ENCODE measurements around the gene KIF6.
"Not testable (repeated sequence)": the region's sequence is repeated elsewhere in the genome, so short reads cannot be mapped to it uniquely, and the experiment has no call there.

The KIF6 gene

GRCh38 chr6:39298061-39298460, 427.1 kb downstream of the KIF6 start:
- H3K4me1 ChIP-seq: peaks cover 0 to 11% (median 4%) of the 10 kb centered on the region in 10 experiments; a peak in 12 of 20 replicates
- H3K4me3 ChIP-seq: no peak overlapping the region
- no peak overlapping the region for H3K4me2 ChIP-seq
- H4K20me1 ChIP-seq: no peaks in the 10 kb centered on the region
- H3K9ac ChIP-seq: no peak overlapping the region
- H3K27me3 ChIP-seq: no peaks in the 10 kb centered on the region
- no peaks in the 10 kb centered on the region for H3K36me3 ChIP-seq
- no peak overlapping the region for H3K27ac ChIP-seq
- no peaks in the 10 kb centered on the region for H3K9me3 ChIP-seq (replicated peaks in 1 of 11)
- no peak for TF ChIP-seq Cebpa-rat (IDR thresholded peaks at IDR 0.05)

GRCh38 chr6:39296745-39297640, 428.2 kb downstream of the KIF6 start:
- TF ChIP-seq Cebpa-rat (IDR thresholded peaks at IDR 0.05): no peak
- no peaks in the 10 kb centered on the region for H3K36me3 ChIP-seq
- H3K27me3 ChIP-seq: no peaks in the 10 kb centered on the region
- no peak overlapping the region for H3K27ac ChIP-seq
- H3K9me3 ChIP-seq (replicated peaks in 1 of 11): no peaks in the 10 kb centered on the region
- no peaks in the 10 kb centered on the region for H4K20me1 ChIP-seq
- no peak overlapping the region for H3K4me2 ChIP-seq
- peaks cover 0 to 7% (median 0%) of the 10 kb centered on the region in 10 experiments; a peak in 9 of 20 replicates for H3K4me1 ChIP-seq
- no peak overlapping the region for H3K9ac ChIP-seq
- H3K4me3 ChIP-seq: no peak overlapping the region

GRCh38 chr6:39295611-39296011, 429.6 kb downstream of the KIF6 start:
- Histone ChIP-seq H3K4me3 (no peak overlapping the region), H4K20me1 (no peaks in the 10 kb centered on the region), H3K27me3 (no peaks in the 10 kb centered on the region), H3K4me1 (peaks cover 0 to 7% (median 0%) of the 10 kb centered on the region in 10 experiments; a peak in 9 of 20 replicates), H3K27ac (no peak overlapping the region), H3K36me3 (no peaks in the 10 kb centered on the region), H3K9me3 (replicated peaks in 1 of 11) (no peaks in the 10 kb centered on the region), H3K4me2 (peak overlapping the region in 4 of 11 experiments; percentile 17 to 43 (median 20); a peak in 2 of 22 replicates), H3K9ac (no peak overlapping the region)
- TF ChIP-seq Cebpa-rat (IDR thresholded peaks at IDR 0.05): no peak

GRCh38 chr6:39294899-39295298, 430.3 kb downstream of the KIF6 start:
- H3K9me3 ChIP-seq (replicated peaks in 1 of 11): peaks cover 0 to 3% (median 0%) of the 10 kb centered on the region in 11 experiments; a peak in 3 of 22 replicates
- no peaks in the 10 kb centered on the region for H3K36me3 ChIP-seq
- H4K20me1 ChIP-seq: no peaks in the 10 kb centered on the region
- no peak overlapping the region for H3K4me2 ChIP-seq
- peaks cover 0 to 10% (median under 1%) of the 10 kb centered on the region in 10 experiments; a peak in 10 of 20 replicates for H3K4me1 ChIP-seq
- no peaks in the 10 kb centered on the region for H3K27me3 ChIP-seq
- H3K9ac ChIP-seq: no peak overlapping the region
- no peak overlapping the region for H3K27ac ChIP-seq
- H3K4me3 ChIP-seq: no peak overlapping the region
- no peak for TF ChIP-seq Cebpa-rat (IDR thresholded peaks at IDR 0.05)

- Histone ChIP-seq H3K4me3 (no peak overlapping the region), H4K20me1 (no peaks in the 10 kb centered on the region), H3K4me2 (no peak overlapping the region), H3K9me3 (replicated peaks in 1 of 11) (peaks cover 0 to 10% (median 0%) of the 10 kb centered on the region in 11 experiments; a peak in 5 of 22 replicates), H3K9ac (no peak overlapping the region), H3K36me3 (no peaks in the 10 kb centered on the region), H3K4me1 (peaks cover 0 to 18% (median 4%) of the 10 kb centered on the region in 10 experiments; a peak in 10 of 20 replicates), H3K27ac (no peak overlapping the region), H3K27me3 (no peaks in the 10 kb centered on the region)
- no peak for TF ChIP-seq Cebpa-rat (IDR thresholded peaks at IDR 0.05)
These were observed 431.1 kb downstream of the KIF6 start for GRCh38 chr6:39294133-39294532.

- TF ChIP-seq Cebpa-rat (IDR thresholded peaks at IDR 0.05): no peak
- Histone ChIP-seq H3K9ac (no peak overlapping the region), H3K36me3 (no peaks in the 10 kb centered on the region), H3K9me3 (replicated peaks in 1 of 11) (peaks cover 0 to 11% (median 0%) of the 10 kb centered on the region in 11 experiments; a peak in 5 of 22 replicates), H3K4me3 (no peak overlapping the region), H3K27ac (no peak overlapping the region), H3K4me1 (peaks cover 0 to 27% (median 6%) of the 10 kb centered on the region in 10 experiments; a peak in 10 of 20 replicates), H4K20me1 (no peaks in the 10 kb centered on the region), H3K27me3 (no peaks in the 10 kb centered on the region), H3K4me2 (no peak overlapping the region)
These were observed 432.6 kb downstream of the KIF6 start for GRCh38 chr6:39292637-39293036.

- peaks cover 0 to 11% (median 0%) of the 10 kb centered on the region in 11 experiments; a peak in 5 of 22 replicates for H3K9me3 ChIP-seq (replicated peaks in 1 of 11)
- H3K27me3 ChIP-seq: no peaks in the 10 kb centered on the region
- TF ChIP-seq Cebpa-rat (IDR thresholded peaks at IDR 0.05): no peak
- peaks cover 0 to 27% (median 6%) of the 10 kb centered on the region in 10 experiments; a peak in 9 of 20 replicates for H3K4me1 ChIP-seq
- H3K9ac ChIP-seq: no peak overlapping the region
- H4K20me1 ChIP-seq: no peaks in the 10 kb centered on the region
- peak overlapping the region in 6 of 11 experiments; percentile 1 to 66 (median 36); a peak in 11 of 22 replicates for H3K4me2 ChIP-seq
- no peaks in the 10 kb centered on the region for H3K36me3 ChIP-seq
- H3K27ac ChIP-seq: peak overlapping the region in 2 of 11 experiments; percentile 35 to 43; a peak in 3 of 22 replicates
- H3K4me3 ChIP-seq: no peak overlapping the region
These were observed 435.7 kb downstream of the KIF6 start for GRCh38 chr6:39289490-39289889.

- Histone ChIP-seq H3K4me2 (no peak overlapping the region), H3K9me3 (replicated peaks in 1 of 11) (peaks cover 0 to 11% (median 0%) of the 10 kb centered on the region in 11 experiments; a peak in 5 of 22 replicates)
- no peak for TF ChIP-seq Cebpa-rat (IDR thresholded peaks at IDR 0.05)
These were observed 437.6 kb downstream of the KIF6 start for GRCh38 chr6:39287601-39288000.

GRCh38 chr6:39286596-39286995, 438.6 kb downstream of the KIF6 start:
- peaks cover 0 to 11% (median 0%) of the 10 kb centered on the region in 11 experiments; a peak in 5 of 22 replicates for H3K9me3 ChIP-seq (replicated peaks in 1 of 11)
- H3K4me2 ChIP-seq: peak overlapping the region in 3 of 11 experiments; percentile 13 to 25 (median 18); a peak in 3 of 22 replicates
- not testable (repeated sequence) for H4K20me1 ChIP-seq

More at GRCh38 chr6:39287601-39288000, 437.6 kb downstream of the KIF6 start:
- Histone ChIP-seq H3K9ac (no peak overlapping the region), H3K4me3 (no peak overlapping the region), H3K36me3 (no peaks in the 10 kb centered on the region), H3K27ac (no peak overlapping the region), H4K20me1 (no peaks in the 10 kb centered on the region), H3K4me1 (peaks cover 0 to 35% (median 6%) of the 10 kb centered on the region in 10 experiments; a peak in 9 of 20 replicates), H3K27me3 (peaks cover 0 to 5% (median 0%) of the 10 kb centered on the region in 11 experiments; a peak in 1 of 22 replicates)

More at GRCh38 chr6:39286596-39286995, 438.6 kb downstream of the KIF6 start:
- H3K27ac ChIP-seq, H3K27me3 ChIP-seq, H3K9ac ChIP-seq, H3K36me3 ChIP-seq, H3K4me3 ChIP-seq: not testable (repeated sequence)
- peaks cover 0 to 39% (median 6%) of the 10 kb centered on the region in 10 experiments; a peak in 9 of 20 replicates for H3K4me1 ChIP-seq

Measured in BLaER1 treated with 17β-estradiol and CSF1 and Interleukin-3, amounts not matched to agents 10 nM and 100 nM (cell line).